ENCODE results near the gene AMMECR1. TPM values are rescaled to one million over a fixed set of nuclear protein-coding genes. Genes with fewer than 3 reads are reported as not detected.
A peak's percentile ranks its signal among the peaks of the same experiment; 100 is the strongest.

Gene AMMECR1
- total RNA-seq, 1 experiment from 2014 or later, result 15.0 TPM

DNA sequence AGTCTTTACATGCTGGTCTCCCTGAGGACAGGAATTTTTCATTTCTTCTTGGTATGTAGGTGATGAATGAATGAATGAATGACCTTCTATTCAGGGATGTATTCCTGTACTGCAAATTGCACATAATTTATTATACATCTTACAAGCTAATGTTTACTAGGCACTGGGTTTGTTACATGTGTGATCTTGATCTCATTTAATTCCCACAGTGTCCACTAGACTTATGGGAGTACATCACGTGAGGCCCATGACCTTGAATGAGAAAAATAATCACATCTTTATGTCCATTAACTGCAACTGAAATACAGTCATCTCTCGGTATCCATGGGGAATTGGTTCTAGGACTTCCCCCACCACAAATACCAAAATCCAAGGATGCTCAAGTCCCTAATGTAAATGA is 164.6 kb downstream of the AMMECR1 start:
- Histone ChIP-seq H3K36me3 (ENCODE audit: control insufficient read depth, insufficient read depth, low read length) (no peaks in the 10 kb centered on the region; the same call in 1 of the 2 replicates), H3K27ac (ENCODE audit: low read length) (no peak overlapping the region), H3K27me3 (ENCODE audit: control insufficient read depth, insufficient read depth, low read length) (no peaks in the 10 kb centered on the region), H3K4me1 (ENCODE audit: control insufficient read depth, insufficient read depth, low read length) (no peaks in the 10 kb centered on the region), H3K4me3 (ENCODE audit: low read depth in 2 of 2, low read length in 2 of 2) (no peak overlapping the region), H3K9me3 (ENCODE audit: control insufficient read depth, insufficient read depth, low read depth, low read length) (no peaks in the 10 kb centered on the region)
- no TSS peak for BruUV-seq (replicated peaks)
- no peak for ATAC-seq
- POLR2A ChIA-PET, result no interaction called here
- intact Hi-C loops (cut with micrococcal nuclease; ENCODE audit: unreplicated experiment), result no loop called here
- in situ Hi-C loops (cut with HindIII; ENCODE audit: low pct_unique_long_range_greater_than_20kb, low sequenced_read_pairs), result no loop called here
- CTCF ChIA-PET, result no interaction called here
- DNase-seq (ENCODE audit: low read depth, low spot score), result no peak
- TF ChIP-seq, protein P1, sequence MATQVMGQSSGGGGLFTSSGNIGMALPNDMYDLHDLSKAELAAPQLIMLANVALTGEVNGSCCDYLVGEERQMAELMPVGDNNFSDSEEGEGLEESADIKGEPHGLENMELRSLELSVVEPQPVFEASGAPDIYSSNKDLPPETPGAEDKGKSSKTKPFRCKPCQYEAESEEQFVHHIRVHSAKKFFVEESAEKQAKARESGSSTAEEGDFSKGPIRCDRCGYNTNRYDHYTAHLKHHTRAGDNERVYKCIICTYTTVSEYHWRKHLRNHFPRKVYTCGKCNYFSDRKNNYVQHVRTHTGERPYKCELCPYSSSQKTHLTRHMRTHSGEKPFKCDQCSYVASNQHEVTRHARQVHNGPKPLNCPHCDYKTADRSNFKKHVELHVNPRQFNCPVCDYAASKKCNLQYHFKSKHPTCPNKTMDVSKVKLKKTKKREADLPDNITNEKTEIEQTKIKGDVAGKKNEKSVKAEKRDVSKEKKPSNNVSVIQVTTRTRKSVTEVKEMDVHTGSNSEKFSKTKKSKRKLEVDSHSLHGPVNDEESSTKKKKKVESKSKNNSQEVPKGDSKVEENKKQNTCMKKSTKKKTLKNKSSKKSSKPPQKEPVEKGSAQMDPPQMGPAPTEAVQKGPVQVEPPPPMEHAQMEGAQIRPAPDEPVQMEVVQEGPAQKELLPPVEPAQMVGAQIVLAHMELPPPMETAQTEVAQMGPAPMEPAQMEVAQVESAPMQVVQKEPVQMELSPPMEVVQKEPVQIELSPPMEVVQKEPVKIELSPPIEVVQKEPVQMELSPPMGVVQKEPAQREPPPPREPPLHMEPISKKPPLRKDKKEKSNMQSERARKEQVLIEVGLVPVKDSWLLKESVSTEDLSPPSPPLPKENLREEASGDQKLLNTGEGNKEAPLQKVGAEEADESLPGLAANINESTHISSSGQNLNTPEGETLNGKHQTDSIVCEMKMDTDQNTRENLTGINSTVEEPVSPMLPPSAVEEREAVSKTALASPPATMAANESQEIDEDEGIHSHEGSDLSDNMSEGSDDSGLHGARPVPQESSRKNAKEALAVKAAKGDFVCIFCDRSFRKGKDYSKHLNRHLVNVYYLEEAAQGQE (IDR thresholded peaks at IDR 0.05; ENCODE audit: insufficient read depth in 1 of 2, low read depth in 2 of 2, low read length in 1 of 2), result no peak
- no peak for TF ChIP-seq TCF7L2 (IDR thresholded peaks at IDR 0.05; ENCODE audit: low read depth, low read length)
- TF ChIP-seq SIN3A (IDR thresholded peaks at IDR 0.05; ENCODE audit: borderline replicate concordance, insufficient read depth, low read depth, low read length), result no peak
- TF ChIP-seq, protein P2, sequence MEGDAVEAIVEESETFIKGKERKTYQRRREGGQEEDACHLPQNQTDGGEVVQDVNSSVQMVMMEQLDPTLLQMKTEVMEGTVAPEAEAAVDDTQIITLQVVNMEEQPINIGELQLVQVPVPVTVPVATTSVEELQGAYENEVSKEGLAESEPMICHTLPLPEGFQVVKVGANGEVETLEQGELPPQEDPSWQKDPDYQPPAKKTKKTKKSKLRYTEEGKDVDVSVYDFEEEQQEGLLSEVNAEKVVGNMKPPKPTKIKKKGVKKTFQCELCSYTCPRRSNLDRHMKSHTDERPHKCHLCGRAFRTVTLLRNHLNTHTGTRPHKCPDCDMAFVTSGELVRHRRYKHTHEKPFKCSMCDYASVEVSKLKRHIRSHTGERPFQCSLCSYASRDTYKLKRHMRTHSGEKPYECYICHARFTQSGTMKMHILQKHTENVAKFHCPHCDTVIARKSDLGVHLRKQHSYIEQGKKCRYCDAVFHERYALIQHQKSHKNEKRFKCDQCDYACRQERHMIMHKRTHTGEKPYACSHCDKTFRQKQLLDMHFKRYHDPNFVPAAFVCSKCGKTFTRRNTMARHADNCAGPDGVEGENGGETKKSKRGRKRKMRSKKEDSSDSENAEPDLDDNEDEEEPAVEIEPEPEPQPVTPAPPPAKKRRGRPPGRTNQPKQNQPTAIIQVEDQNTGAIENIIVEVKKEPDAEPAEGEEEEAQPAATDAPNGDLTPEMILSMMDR (IDR thresholded peaks at IDR 0.05), result no peak
- no peak for TF ChIP-seq POLR2AphosphoS5 (IDR thresholded peaks at IDR 0.05; ENCODE audit: low read depth, low read length)

DNA sequence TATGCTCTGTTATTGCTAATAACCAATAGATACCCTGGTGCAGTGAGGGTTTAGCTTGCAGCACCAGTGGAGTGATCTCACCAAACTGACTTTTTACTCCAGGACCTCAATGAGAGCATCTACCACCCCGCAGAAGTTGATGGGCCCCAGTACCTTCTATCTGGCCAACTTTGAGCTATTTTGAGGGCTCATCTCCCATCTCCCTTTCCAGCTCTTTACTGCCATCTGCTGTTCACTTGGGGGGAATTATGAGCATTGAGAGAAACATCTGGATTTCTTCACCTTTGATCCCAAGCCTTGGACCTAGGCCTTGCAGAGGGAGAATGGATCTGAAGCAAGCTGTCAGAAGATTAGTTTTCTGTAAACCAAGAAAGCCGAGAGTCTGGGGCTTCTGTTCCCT is 171.4 kb downstream of the AMMECR1 start:
- CTCF ChIA-PET, result interaction anchor here (0.6 to 1.5 kb wide), 10 partner anchors 16 to 434 kb away, joined by 3 to 6 read pairs (median 4); partner anchors contain the start of gene TMEM164
- POLR2A ChIA-PET, result no interaction called here

More for the DNA sequence above, 171.4 kb downstream of the AMMECR1 start:
- Histone ChIP-seq H3K4me1 (ENCODE audit: control insufficient read depth, insufficient read depth, low read length) (no peaks in the 10 kb centered on the region), H3K9me3 (ENCODE audit: control insufficient read depth, insufficient read depth, low read depth, low read length) (no peaks in the 10 kb centered on the region), H3K27me3 (ENCODE audit: control insufficient read depth, insufficient read depth, low read length) (no peaks in the 10 kb centered on the region), H3K27ac (ENCODE audit: low read length) (no peak overlapping the region), H3K4me3 (ENCODE audit: low read depth in 2 of 2, low read length in 2 of 2) (no peak overlapping the region), H3K36me3 (ENCODE audit: control insufficient read depth, insufficient read depth, low read length) (no peaks in the 10 kb centered on the region; the same call in 1 of the 2 replicates)
- peak; percentile 36 for DNase-seq (ENCODE audit: low read depth, low spot score)
- peak; percentile 77 for ATAC-seq
- intact Hi-C loops (cut with micrococcal nuclease; ENCODE audit: unreplicated experiment), result loop anchor here (5.0 kb wide), 1 partner anchor 234 kb away; no protein-coding TSS in a partner anchor
- TF ChIP-seq TCF7L2 (IDR thresholded peaks at IDR 0.05; ENCODE audit: low read depth, low read length) (no peak), POLR2AphosphoS5 (IDR thresholded peaks at IDR 0.05; ENCODE audit: low read depth, low read length) (no peak), SIN3A (IDR thresholded peaks at IDR 0.05; ENCODE audit: borderline replicate concordance, insufficient read depth, low read depth, low read length) (no peak)
- TF ChIP-seq, protein P1 (IDR thresholded peaks at IDR 0.05; ENCODE audit: insufficient read depth in 1 of 2, low read depth in 2 of 2, low read length in 1 of 2), result no peak
- TF ChIP-seq, protein P2 (IDR thresholded peaks at IDR 0.05), result peak; percentile 73
- BruUV-seq (replicated peaks), result no TSS peak
- in situ Hi-C loops (cut with HindIII; ENCODE audit: low pct_unique_long_range_greater_than_20kb, low sequenced_read_pairs), result no loop called here

All from Panc1 (cell line).